GM19099 (cell line): ENCODE results near the gene HOATZ.

ENCODE experiments used
- POLR2A ChIP-seq: IDR thresholded peaks from 3 replicates; pipeline ENCODE4 v1.6.1; 2011; ENCODE audit warnings: low read depth; ENCODE audit not compliant: insufficient read length; ENCODE audit errors: extremely low read depth

HOATZ gene

DNA sequence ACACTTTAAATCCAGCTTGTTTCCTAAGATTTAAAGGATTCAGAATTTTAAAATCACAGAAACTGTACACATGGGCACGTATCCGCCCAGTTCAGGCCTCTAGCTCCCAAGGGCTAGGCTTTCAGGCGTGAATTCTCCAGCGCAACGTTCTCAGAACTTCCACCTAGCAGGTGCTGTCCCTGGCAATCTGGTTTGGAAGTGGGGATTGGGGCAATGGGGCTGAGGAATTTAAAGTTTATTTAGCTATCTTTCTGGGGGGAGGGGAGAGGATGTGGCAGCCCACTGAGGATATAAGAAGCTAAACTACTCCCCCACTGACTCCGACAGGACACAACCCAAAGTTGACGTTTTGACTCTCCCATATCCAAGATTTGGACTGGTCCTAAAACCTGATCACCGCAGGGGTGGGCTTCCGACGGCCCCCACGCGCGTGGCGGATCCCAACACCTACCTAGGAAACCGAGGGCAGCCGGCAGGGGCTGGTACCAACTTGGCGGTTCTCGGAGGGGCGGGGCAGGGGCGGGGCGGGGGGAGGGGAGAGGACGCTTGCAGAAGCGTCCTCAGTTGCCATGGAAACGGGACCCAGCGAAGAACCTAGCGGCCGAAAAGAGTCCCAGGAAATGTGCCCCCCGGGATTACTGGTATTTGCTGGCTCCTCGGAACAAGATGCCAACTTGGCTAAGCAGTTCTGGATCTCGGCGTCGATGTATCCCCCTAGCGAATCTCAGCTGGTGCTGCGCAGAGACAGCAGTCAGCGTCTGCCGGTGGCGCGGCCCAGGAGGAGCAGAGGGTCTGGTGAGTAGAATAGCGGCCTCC, at the start of gene HOATZ:
Gene HOATZ (plus strand): TSS at position 563 of the 816 bp plus-strand sequence. CDS start 7 bp downstream, at position 570.
- no peak for TF ChIP-seq POLR2A

DNA sequence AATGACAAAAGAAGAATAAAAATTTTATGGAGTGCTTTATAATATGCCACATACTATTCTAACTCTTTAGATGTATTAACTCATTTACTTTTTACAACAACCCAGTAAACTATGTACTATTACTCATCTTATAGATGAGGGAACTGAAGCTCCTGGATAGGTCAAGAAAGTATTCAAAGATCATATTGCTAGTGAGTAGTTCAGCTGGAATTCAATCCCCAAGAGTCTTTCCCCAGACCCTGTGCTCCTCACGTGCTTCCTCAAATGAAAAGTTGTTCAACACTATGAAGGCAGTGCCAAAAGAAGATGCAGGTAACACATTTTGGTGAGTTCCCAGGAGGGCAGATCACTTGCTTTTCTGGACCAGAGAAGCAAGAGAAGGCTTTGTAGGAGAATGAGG, 49.2 kb upstream of the HOATZ start:
- no peak for TF ChIP-seq POLR2A

DNA sequence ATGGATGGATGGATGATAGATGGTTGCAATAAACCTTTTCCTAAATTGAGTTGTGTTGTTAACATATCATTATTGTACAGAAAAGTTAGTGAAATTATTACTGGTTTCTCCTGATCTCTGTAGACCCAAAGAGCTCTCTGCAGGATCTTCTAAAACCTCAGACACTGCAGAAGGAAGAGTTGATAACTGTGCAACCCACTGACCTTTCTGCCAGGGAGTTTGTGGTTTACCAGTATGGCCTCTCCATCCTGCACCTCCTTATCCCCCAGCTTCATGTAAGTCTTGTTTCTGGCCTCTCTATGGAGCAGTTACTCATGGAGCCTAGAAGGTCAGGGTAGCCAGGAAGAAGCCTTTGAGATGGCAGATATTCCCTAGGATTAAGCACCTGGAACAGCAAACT, 48.0 kb upstream of the HOATZ start:
- TF ChIP-seq POLR2A = no peak

DNA sequence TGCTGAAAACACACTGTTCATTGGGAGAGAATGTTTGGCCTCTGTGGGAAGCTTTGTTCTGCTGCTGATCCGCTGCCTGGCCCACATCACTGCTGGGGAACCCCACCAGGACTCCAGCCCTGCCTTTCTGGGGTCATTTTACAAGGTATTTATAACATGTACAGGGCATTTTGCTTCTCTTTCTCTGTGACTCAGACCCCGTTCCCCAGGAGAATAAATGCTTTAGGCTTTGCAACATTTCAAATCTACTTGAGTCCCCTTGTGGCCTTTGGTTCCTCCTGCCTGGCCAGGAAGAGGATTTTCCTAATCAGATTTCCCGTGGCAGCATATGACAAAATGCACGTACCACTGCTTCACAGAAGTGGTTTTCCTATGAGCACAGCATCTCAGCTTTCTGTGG, 45.4 kb upstream of the HOATZ start:
- no peak for TF ChIP-seq POLR2A

DNA sequence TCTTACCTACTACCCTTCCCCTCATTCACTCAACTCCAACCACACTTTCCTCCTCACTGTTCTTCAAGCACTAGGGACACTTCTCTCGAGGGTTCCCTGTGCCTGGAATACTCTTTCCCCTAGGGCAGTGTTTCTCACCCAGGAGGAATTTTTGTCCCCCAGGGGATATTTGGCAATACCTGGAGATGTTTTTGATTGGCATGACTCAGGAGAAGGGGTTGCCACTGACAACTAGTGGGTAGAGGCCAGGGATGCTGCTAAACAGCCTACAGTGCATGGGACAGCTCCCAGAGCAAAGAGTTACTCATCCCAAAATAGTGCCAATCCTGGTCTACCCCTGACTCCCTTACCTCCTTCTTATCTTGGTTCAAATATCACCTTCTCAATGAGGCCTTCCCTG, 42.4 kb upstream of the HOATZ start:
- no peak for TF ChIP-seq POLR2A

DNA sequence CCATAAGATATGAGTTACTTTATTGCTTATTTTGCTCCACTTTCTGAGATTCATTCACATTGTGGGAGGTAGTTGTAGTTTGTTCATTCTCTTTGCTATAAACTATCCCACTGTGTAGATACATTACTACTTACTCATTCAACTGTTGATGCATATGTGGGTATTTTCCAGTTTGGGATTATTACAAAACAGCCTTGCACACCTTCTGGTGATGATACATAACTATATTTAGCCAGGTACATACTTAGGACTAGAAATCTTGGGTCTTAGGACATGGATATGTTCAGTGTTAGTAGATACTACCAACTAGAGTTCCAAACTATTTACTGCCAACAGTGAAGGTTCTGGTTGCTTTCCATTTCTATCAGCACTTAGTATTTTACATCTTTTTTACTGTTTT, 40.1 kb upstream of the HOATZ start:
- no peak for TF ChIP-seq POLR2A

DNA sequence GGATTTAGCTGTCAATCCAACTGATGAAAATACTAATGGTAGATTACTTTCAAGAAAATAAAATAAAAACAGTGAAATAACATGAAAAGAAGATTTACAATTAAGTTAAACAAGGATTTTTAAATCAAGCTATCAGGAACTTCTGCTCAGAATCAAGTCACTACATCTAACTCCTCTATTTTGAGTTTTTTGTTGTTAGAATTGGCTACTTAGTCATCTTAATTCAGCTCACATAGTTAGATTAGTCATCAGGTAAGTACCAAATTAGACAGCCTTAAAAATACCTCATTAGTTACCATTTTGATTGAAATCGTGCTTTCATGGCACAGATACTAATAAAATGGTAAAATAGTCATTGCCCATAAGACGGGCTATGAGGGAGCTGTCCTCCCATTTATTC, 38.2 kb upstream of the HOATZ start:
- no peak for TF ChIP-seq POLR2A

DNA sequence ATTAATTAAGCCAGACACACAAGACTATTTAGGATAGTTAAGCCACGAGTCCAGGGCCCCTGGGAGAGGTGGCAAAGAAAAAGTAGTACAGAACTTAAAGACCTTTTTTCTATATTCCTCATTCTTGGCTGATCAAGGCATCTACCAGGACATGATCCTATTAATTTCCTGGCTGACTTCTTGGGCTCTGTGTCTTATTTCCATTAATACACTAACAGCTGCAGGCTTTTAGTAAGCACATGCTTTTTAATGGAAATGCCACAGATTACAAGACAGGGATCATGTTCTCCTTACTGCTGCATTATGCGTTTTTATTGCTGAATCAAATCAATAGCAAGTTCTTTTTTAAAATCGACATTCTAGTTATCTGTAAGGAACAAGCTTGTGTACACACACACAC, 37.6 kb upstream of the HOATZ start:
- no peak for TF ChIP-seq POLR2A

DNA sequence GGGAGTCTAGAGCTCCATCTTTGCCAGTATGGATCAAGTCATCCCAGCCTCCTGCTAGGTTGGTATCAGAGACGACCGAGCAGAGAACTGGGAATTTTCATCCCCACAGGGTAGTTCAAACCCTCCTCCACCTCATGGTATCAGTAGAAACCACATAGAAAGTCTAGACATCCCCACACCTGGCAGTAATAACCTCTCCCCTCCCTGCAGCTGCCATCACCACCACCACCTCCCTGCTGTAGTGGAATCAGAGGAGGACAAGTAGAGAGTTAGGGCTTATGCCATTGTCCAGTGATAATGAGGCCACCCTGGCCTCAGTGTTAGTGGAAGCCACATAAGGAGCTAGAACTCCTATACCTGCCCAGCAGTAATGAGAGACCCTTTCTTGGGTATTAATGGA, 36.7 kb upstream of the HOATZ start:
- TF ChIP-seq POLR2A = no peak

DNA sequence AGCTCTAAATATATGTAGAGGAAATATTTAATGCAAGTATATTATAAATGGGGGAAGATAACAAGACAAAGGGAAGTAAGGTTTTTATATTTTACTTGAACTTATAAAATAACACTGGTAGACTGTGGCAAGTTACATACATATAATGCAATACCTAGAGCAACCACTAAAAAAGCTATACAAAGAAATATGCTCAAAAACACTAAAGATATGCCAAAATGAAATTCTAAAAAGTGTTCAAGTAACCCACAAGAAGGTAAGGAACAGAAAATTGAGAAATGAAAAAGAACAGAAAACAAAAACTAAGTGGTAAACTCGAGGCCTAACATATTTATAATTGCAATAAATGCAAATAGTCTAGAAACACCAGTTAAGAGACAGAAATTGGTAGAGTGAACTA, 34.9 kb upstream of the HOATZ start:
- TF ChIP-seq POLR2A = no peak

DNA sequence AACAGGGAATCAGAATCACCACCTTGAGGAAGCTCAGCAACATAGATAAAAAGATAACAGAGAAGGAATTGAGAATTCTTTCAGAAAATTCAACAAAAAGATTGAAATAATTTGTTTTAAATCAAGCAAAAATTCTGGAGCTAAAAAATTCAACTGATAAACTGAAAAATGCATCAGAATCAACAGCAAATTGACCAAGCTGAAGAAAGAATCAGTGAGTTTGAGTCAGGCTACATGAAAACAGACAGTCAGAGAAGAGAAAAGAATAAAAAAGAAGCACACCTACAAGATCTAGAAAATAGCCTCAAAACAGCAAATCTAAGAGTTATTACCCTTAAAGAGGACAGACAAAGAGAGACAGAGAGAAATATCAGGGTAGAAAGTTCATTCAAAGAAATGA, 31.1 kb upstream of the HOATZ start:
- TF ChIP-seq POLR2A = no peak

DNA sequence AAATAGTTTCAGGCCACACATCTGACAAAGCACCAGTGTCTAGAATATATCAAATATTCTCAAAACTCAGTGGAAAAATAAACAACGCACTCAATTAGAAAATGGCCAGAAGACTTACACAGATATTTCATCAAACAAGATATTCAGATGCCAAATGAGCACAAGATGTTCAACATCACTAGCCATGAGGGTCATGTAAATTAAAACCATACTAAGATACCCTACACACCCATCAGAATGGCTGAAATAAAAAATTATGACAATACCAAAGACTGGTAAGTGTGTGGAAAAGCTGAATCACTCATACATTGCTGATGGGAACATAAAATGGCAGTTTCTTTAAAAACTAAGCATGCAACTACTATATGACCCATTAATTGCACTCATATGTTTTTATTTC, 24.1 kb upstream of the HOATZ start:
- no peak for TF ChIP-seq POLR2A

DNA sequence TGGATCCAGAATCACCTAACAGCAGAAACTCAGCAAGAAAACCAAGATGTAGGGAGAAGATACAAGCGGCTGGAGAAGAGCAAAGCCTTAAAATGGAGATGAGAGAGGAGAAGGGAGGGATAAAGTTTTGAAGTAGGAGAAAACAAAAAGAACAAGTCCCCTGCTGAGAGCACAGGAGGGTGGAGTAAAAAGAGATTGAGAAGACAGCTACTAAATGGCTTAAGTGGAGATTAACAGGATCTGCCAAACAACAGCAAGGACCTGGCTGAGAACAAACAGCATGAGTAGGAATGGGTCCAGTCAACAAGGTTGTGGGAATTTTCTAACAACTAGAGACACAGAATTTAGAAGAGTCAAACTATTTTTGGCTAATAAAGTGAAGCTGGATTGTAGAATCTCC, 20.5 kb upstream of the HOATZ start:
- no peak for TF ChIP-seq POLR2A

DNA sequence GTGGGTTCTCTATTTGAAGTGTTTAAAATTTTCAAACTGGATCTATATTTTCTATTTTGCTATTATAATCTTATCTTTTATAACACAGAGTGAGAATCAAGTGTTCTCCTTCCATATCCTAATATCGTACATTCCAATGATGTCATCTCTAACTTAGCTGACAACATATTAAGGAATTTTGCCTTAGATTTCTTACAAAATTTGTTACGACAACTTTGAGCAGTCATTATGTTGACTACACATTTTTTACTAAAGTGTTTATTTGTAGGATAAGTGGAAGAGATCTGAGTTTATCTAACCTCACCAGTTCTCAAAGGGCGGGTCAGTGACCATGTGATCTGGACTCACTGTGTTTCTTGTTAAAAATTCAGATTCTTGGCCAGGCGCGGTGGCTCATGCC, 15.1 kb upstream of the HOATZ start:
- TF ChIP-seq POLR2A = no peak

DNA sequence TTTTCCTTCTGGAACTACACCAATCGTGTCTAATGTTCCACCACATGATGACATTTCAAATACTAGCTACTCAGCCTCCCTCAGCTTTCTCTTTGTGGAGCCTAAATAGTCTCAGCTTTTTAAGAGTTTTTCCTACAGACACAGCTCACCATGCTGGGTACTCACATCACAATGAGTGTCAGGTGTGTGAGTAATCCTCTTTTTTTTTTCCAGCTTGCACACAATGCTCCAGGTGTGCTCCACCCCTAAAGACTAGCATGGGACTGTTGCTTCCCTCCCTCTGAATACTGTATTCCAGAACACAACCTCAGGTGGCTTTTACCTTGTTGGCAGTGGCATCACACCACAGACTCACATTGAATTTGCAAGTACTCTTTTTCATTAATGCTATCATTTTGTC, 14.1 kb upstream of the HOATZ start:
- no peak for TF ChIP-seq POLR2A

DNA sequence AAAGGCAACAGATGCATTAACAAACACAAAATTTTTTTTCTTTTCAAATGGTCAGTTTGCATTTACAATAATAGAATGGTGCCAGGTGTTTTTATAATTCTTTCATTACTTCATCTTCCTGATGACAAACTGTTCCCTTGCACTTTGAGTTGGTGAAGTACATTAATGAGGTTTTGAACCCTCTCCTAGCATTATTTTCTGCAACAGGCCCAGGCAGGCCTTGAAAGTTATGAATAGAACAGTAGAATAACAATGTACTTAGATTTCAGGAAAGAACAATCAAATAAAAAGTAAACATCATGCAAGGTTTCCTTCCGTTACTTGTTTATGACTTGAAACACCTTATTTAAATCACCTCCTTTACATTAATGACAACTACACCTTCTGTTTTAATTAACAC, 12.0 kb upstream of the HOATZ start:
- TF ChIP-seq POLR2A = no peak

DNA sequence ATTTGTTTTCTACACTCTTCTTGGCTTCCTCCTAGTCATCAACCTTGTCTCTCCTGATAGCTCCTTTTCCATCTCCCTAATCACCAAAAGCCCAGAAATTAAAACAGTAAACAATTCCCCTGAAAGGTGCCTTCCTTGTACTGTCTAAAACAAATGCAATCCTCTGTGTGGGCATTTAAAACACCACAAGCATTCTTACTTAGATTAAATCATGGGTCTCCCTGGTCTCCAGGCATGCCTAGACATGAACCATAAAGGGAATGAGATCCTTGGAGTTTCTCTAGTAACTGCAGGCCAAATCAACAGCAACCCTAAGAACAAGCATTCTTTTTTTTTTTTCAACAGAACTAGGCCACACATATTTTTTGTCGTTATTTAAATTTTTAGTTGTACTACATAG, 4.3 kb upstream of the HOATZ start:
- no peak for TF ChIP-seq POLR2A
